H1 (cell line): ENCODE results near the gene ATP2C1. TPM values are rescaled to one million over a fixed set of nuclear protein-coding genes. Genes with fewer than 3 reads are reported as not detected.

ENCODE experiments used
- CTCF ChIA-PET: fragments of 300-600 bp; sonication (Branson Sonifier 250); formaldehyde crosslinking; loops from one replicate; lab custom pipeline; 2021; ENCODE audit not compliant: partially characterized antibody; lab: Charles Lee
- POLR2A ChIA-PET: fragments of 300-600 bp; sonication (Branson Sonifier 250); formaldehyde crosslinking; loops from one replicate; lab custom pipeline; 2021; ENCODE audit warnings: inconsistent platforms; ENCODE audit not compliant: partially characterized antibody; lab: Charles Lee
- DNase-seq, 2 experiments: peaks; one replicate each; pipeline versions ENCODE4 v3.0.0 to v3.0.0-alpha.2; 2010 to 2022; ENCODE audit warnings: low spot score in 2 of 2, low read depth in 1 of 2, mixed read lengths in 1 of 2
- FAIRE-seq: peaks from 2 replicates; lab custom pipeline; 2011; peaks lifted over from hg19 to GRCh38; lab: Jason Lieb, UNC
- H2AFZ ChIP-seq: 2 replicates; pipeline ENCODE4 v1.8.1; 2012; ENCODE audit warnings: low read length, inconsistent platforms
- H2AK5ac ChIP-seq: 2 replicates; pipeline ENCODE4 v1.6.1; 2013; ENCODE audit warnings: low read depth, low read length
- H2BK120ac ChIP-seq: replicated peaks from 2 replicates; pipeline ENCODE3; 2013; ENCODE audit warnings: low read depth, low read length, inconsistent platforms
- H2BK12ac ChIP-seq: 2 replicates; pipeline ENCODE4 v1.6.1; 2013; ENCODE audit warnings: low read depth, low read length
- H2BK15ac ChIP-seq: 2 replicates; pipeline ENCODE4 v1.6.1; 2013; ENCODE audit warnings: low read length
- H2BK20ac ChIP-seq: 2 replicates; pipeline ENCODE4 v1.6.1; 2013; ENCODE audit warnings: low read length
- H2BK5ac ChIP-seq: 2 replicates; pipeline ENCODE4 v1.6.1; 2013; ENCODE audit warnings: low read depth, low read length
- H3K14ac ChIP-seq: 2 replicates; pipeline ENCODE4 v1.6.1; 2013; ENCODE audit warnings: inconsistent platforms; ENCODE audit not compliant: insufficient read length
- H3K18ac ChIP-seq: 2 replicates; pipeline ENCODE4 v1.6.1; 2013; ENCODE audit warnings: low read length; ENCODE audit errors: extremely low read depth
- H3K23ac ChIP-seq: 2 replicates; pipeline ENCODE4 v1.6.1; 2013; ENCODE audit warnings: inconsistent platforms; ENCODE audit not compliant: insufficient read length
- H3K23me2 ChIP-seq: 2 replicates; pipeline ENCODE4 v1.6.1; 2013; ENCODE audit warnings: low read depth, low read length
- H3K27ac ChIP-seq: 2 replicates; pipeline ENCODE4 v1.6.1; 2011; ENCODE audit warnings: low read depth, low read length, inconsistent platforms
- H3K27me3 ChIP-seq, 4 experiments: replicated peaks in 1 of 4; 1 replicate in 1 of 4; 2 replicates in 3 of 4; pipeline versions ENCODE4 v1.6.1 to v1.8.1; 2011 to 2013; ENCODE audit warnings: low read length in 3 of 4, mild to moderate bottlenecking in 3 of 4, inconsistent platforms in 2 of 4, mixed read lengths in 2 of 4, moderate library complexity in 1 of 4; ENCODE audit not compliant: control insufficient read depth in 3 of 4, insufficient read depth in 3 of 4; ENCODE audit errors: extremely low read depth in 1 of 4
- H3K36me3 ChIP-seq, 4 experiments: 2 replicates each; pipeline versions ENCODE4 v1.6.1 to v1.8.1; 2011 to 2013; ENCODE audit warnings: mild to moderate bottlenecking in 4 of 4, low read length in 3 of 4, moderate library complexity in 2 of 4, control low read depth in 1 of 4, inconsistent platforms in 1 of 4; ENCODE audit not compliant: insufficient read depth in 4 of 4, control insufficient read depth in 2 of 4
- H3K4ac ChIP-seq: replicated peaks from 2 replicates; pipeline ENCODE3; 2013; ENCODE audit warnings: low read length, low read depth, mixed read lengths, inconsistent platforms; ENCODE audit not compliant: insufficient read length
- H3K4me1 ChIP-seq, 4 experiments: replicated peaks in 1 of 4; 1 replicate in 1 of 4; 2 replicates in 3 of 4; pipeline versions ENCODE4 v1.6.1 to v1.8.1; 2011 to 2013; ENCODE audit warnings: low read length in 3 of 4, inconsistent platforms in 2 of 4, mixed read lengths in 1 of 4; ENCODE audit not compliant: insufficient read depth in 4 of 4, control insufficient read depth in 3 of 4
- H3K4me2 ChIP-seq, 2 experiments: 2 replicates each; pipeline versions ENCODE4 v1.6.1 to v1.8.1; 2011 to 2013; ENCODE audit warnings: low read depth in 2 of 2, low read length in 2 of 2, control low read depth in 1 of 2, inconsistent platforms in 1 of 2, mild to moderate bottlenecking in 1 of 2; ENCODE audit not compliant: insufficient read depth in 1 of 2
- H3K4me3 ChIP-seq, 4 experiments: fragments of 200-600, 300-600 bp in 1 of 4; sonication (generic), shearing (Covaris generic), sonication (Bioruptor Twin) in 1 of 4; 2 replicates each; pipeline versions ENCODE4 v1.5.1 to v1.8.1; 2011 to 2016; ENCODE audit warnings: low read length in 4 of 4, low read depth in 3 of 4, control low read depth in 2 of 4, inconsistent platforms in 2 of 4, mild to moderate bottlenecking in 2 of 4, mixed read lengths in 1 of 4, moderate library complexity in 1 of 4; ENCODE audit not compliant: insufficient read depth in 2 of 4; ENCODE audit errors: extremely low read depth in 1 of 4
- H3K56ac ChIP-seq: replicated peaks from 2 replicates; pipeline ENCODE3; 2013; ENCODE audit warnings: low read depth, mild to moderate bottlenecking, mixed read lengths, low read length, inconsistent platforms; ENCODE audit not compliant: insufficient read length
- H3K79me1 ChIP-seq: 2 replicates; pipeline ENCODE4 v1.6.1; 2013; ENCODE audit warnings: low read depth, low read length, control low read depth
- H3K79me2 ChIP-seq, 2 experiments: 2 replicates each; pipeline versions ENCODE4 v1.6.1 to v1.8.1; 2012 to 2013; ENCODE audit warnings: low read length in 2 of 2, mild to moderate bottlenecking in 2 of 2, inconsistent platforms in 1 of 2; ENCODE audit not compliant: insufficient read depth in 2 of 2, control insufficient read depth in 1 of 2
- H3K9ac ChIP-seq, 4 experiments: replicated peaks in 1 of 4; 1 replicate in 1 of 4; 2 replicates in 3 of 4; pipeline versions ENCODE4 v1.6.1 to v1.8.1; 2011 to 2013; ENCODE audit warnings: low read depth in 3 of 4, low read length in 3 of 4, control low read depth in 2 of 4, mild to moderate bottlenecking in 2 of 4, moderate library complexity in 2 of 4, inconsistent platforms in 1 of 4; ENCODE audit errors: extremely low read depth in 1 of 4
- H3K9me3 ChIP-seq, 2 experiments: 2 replicates each; pipeline versions ENCODE4 v1.6.1 to v1.8.1; 2012 to 2013; ENCODE audit warnings: mild to moderate bottlenecking in 2 of 2, moderate library complexity in 2 of 2, control low read depth in 1 of 2, inconsistent platforms in 1 of 2, low read depth in 1 of 2, low read length in 1 of 2, mixed read lengths in 1 of 2; ENCODE audit not compliant: insufficient read depth in 2 of 2
- H4K20me1 ChIP-seq, 2 experiments: replicated peaks in 1 of 2; 2 replicates each; pipeline versions ENCODE3 to v1.8.1; 2011 to 2013; ENCODE audit warnings: inconsistent platforms in 2 of 2, low read length in 2 of 2, mild to moderate bottlenecking in 1 of 2; ENCODE audit not compliant: insufficient read depth in 2 of 2, control insufficient read depth in 1 of 2
- H4K5ac ChIP-seq: 2 replicates; pipeline ENCODE4 v1.6.1; 2013; ENCODE audit warnings: low read length, low read depth, mixed read lengths, inconsistent platforms; ENCODE audit not compliant: insufficient read length
- H4K8ac ChIP-seq: 2 replicates; pipeline ENCODE4 v1.8.0; 2013; ENCODE audit warnings: mild to moderate bottlenecking, moderate library complexity, low read length, inconsistent platforms; ENCODE audit not compliant: insufficient read depth; ENCODE audit errors: extremely low read depth
- H4K91ac ChIP-seq: replicated peaks from 2 replicates; pipeline ENCODE3; 2013; ENCODE audit warnings: low read length, mixed read lengths, inconsistent platforms; ENCODE audit not compliant: insufficient read length
- POLR2AphosphoS5 ChIP-seq: IDR thresholded peaks from 2 replicates; pipeline ENCODE4 v1.6.1; 2011; ENCODE audit warnings: low read depth, low read length
- SP4 ChIP-seq: IDR thresholded peaks from 2 replicates; pipeline ENCODE4 v1.6.1; 2012; ENCODE audit warnings: low read length, inconsistent platforms
- WGBS, 2 experiments: shearing (Covaris generic) in 1 of 2; methylation state at CpG; one replicate each; pipeline versions ENCODE4 v1.1.6 to v1.1.7; 2013 to 2015; ENCODE audit warnings: low lambda C conversion rate in 2 of 2, mixed read lengths in 2 of 2, inconsistent platforms in 1 of 2, low coverage in 1 of 2, missing lambda C conversion rate in 1 of 2; ENCODE audit not compliant: insufficient replicate concordance in 2 of 2, insufficient coverage in 1 of 2, insufficient read length in 1 of 2; ENCODE audit errors: extremely low coverage in 1 of 2, missing lambda C conversion rate in 1 of 2; 5-methylcytosine and 5-hydroxymethylcytosine counted together
- polyA plus RNA-seq, 7 experiments: library from polyadenylated mRNA; depleted of rRNA in 3 of 7; stranded (reverse) in 5 of 7; unstranded in 2 of 7; fragments of >200 nt in 5 of 7; fragments of 200-250 nt in 2 of 7; gene quantifications; 1 replicate in 5 of 7; 2 replicates in 1 of 7; 4 replicates in 1 of 7; pipeline versions ENCODE4 v1.2.1 to v1.2.3, GENCODE V29; 2011 to 2013; ENCODE audit warnings: missing spikeins in 2 of 7, mixed read lengths in 2 of 7
- total RNA-seq: library from RNA; stranded (reverse); fragmentation: NEBNext Ultra II Directional; extraction: Animal tissue kit (Norgen Biotek cat#: 25700); gene quantifications from 2 replicates; pipeline ENCODE4 v1.2.1, GENCODE V29; 2021

ATP2C1 gene
- total and polyA plus RNA-seq, 2 of the 8 experiments (the other 6 are each of a cell fraction or from before 2014, with no cell fraction given) = 50.7 to 68.5 TPM

DNA sequence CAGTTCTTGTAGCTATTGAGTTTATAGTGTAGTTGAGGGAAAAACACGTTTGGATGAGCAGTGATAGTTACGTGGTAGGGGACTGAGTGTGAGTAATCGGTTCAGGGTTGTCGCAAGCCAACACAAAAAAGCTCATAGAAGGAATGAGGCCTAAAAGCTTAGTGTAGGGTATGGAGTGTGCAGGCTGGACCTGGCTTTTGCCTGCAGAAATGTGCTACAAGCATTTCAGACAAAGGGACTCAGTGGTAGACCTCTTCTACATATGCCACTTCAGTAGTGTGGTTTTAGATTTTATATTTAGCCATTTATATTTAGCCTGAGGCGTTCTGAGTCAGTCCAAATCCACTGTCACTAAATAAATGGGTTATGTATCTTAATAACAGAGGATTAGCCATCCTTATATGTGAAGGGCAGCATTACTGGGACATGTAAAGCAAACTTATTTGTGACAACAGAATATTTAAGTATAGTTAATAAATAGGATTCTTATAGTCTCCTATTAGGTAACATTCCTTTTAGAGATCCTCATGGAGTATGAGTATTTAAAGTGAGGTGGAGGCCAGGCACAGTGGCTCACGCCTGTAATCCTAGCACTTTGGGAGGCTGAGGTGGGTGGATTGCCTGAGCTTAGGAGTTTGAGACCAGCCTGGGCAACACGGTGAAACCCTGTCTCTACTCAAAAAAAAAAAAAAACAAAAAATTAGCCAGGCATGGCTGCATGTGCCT, 21.8 kb downstream of the ATP2C1 start:
- H3K23ac ChIP-seq = no peak overlapping the region
- H3K18ac ChIP-seq = no peak overlapping the region
- CTCF ChIA-PET = interaction anchor here (1.2 kb wide), 1 partner anchor 156 kb away, joined by 4 read pairs; no protein-coding TSS in a partner anchor
- H2BK15ac ChIP-seq = no peak overlapping the region
- no peaks in the 10 kb centered on the region for H3K4me1 ChIP-seq
- no peaks in the 10 kb centered on the region for H3K36me3 ChIP-seq
- H3K56ac ChIP-seq = no peak overlapping the region
- H2BK5ac ChIP-seq = 0 out of 2 replicates have a peak overlapping the region, but pooled peaks have one; percentile 52
- no peak overlapping the region for H3K4me2 ChIP-seq
- 94% methylated on average over 7 of the region's 7 CpGs; no CpG with 5 or more reads in 1 of the 2 experiments for WGBS, 2 experiments
- H4K91ac ChIP-seq = no peak overlapping the region
- H3K14ac ChIP-seq = no peak overlapping the region
- H4K8ac ChIP-seq = no peak overlapping the region
- TF ChIP-seq SP4 (no peak), POLR2AphosphoS5 (no peak)
- no peaks in the 10 kb centered on the region for H4K20me1 ChIP-seq
- no peak overlapping the region for H3K4ac ChIP-seq
- H3K9ac ChIP-seq = no peak overlapping the region
- POLR2A ChIA-PET = no interaction called here
- no peak overlapping the region for H3K27ac ChIP-seq
- no peaks in the 10 kb centered on the region for H3K23me2 ChIP-seq
- peaks cover 5% of the 10 kb centered on the region; the same call in 1 of the 2 replicates for H3K79me1 ChIP-seq
- no peak overlapping the region for H4K5ac ChIP-seq
- DNase-seq = no peak
- no peak overlapping the region for H2AK5ac ChIP-seq
- H2BK120ac ChIP-seq = no peak overlapping the region
- no peak overlapping the region for H2BK20ac ChIP-seq
- H3K27me3 ChIP-seq = no peaks in the 10 kb centered on the region
- H2AFZ ChIP-seq = no peak overlapping the region
- no peaks in the 10 kb centered on the region; a peak in 1 of 4 replicates for H3K9me3 ChIP-seq
- H3K4me3 ChIP-seq = no peak overlapping the region
- H3K79me2 ChIP-seq = peaks cover 0 to 68% of the 10 kb centered on the region in 2 experiments
- FAIRE-seq = no peak
- H2BK12ac ChIP-seq = no peak overlapping the region
